HCEC 1CT (cell line): Measurements from ENCODE around the gene MVP.

Source experiments
- DNase-seq: peaks from one replicate; pipeline ENCODE4 v3.0.0-alpha.2; 2017

Gene MVP

GRCh38 chr16:29804455-29805231 is 15.6 kb upstream of the MVP start:
- DNase-seq, result peak; percentile 55

DNA sequence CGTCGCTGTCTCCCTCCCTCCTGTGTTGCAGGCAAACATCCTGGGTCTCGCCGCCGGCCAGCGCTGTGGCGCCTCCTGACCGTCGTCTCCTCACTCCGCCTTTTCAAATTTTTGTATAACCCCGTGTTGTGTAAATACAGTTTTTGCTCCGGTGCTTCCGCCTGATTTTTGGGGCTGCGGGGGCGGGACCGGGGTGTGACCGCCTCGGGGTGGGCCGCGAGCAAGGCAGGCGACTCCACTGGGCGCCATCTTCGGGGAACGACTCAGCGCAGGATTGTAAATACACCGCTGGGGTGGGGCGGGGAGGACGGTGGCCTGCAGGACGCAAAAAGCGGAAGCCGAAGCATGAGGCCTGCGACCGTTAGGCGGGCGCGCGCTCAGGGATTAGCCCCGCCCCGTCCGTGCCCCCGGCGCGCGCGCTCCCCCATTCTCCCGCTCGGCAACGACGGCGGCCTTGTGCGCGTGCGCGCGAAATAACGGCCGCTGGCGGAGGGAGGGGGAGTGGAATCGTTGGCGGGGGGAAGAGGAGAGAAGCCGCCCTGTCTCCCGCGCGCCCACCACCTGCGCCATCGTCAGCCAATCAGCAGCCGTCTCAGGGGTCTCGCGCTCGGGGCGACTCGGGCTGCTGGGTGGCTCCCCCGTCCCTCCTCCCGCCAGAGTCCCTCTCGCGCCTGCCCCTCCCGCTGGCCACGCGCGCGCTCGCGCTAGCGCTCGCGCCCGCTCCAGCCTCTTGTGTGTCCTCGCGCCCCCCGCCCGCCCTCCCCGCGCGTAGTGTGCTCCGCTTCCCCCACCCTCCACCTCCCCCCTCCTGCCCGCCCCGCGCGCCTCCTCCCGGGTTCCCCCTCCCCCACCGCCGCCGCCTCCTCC is 14.8 kb upstream of the MVP start:
- DNase-seq, result peak; percentile 97

GRCh38 chr16:29806099-29806579 is 14.1 kb upstream of the MVP start, which contains the start of gene MAZ:
Gene MAZ (plus strand): TSS chr16:29806529. CDS start chr16:29806702, 173 bp downstream.
- DNase-seq, result no peak

GRCh38 chr16:29806641-29807425 is 13.4 kb upstream of the MVP start:
- DNase-seq, result peak; percentile 57

DNA sequence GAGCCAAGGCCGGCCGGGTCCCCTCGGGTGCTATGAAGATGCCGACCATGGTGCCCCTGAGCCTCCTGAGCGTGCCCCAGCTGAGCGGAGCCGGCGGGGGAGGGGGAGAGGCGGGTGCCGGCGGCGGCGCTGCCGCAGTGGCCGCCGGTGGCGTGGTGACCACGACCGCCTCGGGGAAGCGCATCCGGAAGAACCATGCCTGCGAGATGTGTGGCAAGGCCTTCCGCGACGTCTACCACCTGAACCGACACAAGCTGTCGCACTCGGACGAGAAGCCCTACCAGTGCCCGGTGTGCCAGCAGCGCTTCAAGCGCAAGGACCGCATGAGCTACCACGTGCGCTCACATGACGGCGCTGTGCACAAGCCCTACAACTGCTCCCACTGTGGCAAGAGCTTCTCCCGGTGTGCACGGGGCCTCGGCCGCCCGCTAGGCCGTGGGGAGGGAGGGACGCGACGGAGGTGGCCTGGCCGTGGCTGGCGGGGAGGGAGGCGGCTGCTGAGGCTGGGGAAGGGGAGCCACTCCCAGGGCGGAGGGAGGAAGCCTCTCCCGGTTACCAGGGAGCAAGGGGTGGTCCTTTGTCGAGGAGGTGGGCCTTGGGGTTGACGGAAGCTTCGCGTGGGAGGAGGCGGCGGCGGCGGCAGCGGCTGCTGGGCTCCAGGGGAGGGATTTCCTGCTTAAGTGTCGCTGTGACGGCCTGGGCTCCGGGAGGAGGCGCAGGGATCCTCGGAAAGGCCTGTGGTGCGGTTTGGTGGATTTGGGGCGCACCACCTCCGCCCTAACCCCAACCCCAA is 12.6 kb upstream of the MVP start:
- DNase-seq, result peak; percentile 89

DNA sequence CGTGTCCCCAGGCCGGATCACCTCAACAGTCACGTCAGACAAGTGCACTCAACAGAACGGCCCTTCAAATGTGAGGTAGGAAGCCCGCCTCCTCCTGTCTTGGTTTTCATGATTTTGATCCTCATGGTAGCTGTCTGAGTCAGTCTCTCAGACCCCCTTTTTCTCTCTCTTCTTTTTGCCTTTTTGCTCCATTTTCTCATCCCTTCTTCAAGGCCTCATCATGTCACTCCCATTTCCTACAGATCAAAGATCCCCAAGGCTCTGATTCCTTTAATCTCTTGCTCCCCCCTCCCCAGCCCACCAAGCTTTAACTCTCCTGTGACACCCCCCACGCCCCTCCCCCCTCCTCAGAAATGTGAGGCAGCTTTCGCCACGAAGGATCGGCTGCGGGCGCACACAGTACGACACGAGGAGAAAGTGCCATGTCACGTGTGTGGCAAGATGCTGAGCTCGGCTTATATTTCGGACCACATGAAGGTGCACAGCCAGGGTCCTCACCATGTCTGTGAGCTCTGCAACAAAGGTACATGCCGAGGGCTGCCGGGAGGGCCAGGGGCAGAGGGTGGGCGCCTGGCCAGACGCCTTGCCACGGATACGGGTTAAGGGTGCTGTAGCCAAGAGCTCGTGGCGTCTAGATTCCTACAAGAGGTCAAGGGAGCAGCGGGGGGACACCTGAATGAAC is 11.9 kb upstream of the MVP start:
- DNase-seq, result no peak

- no peak for DNase-seq
These were observed 11.1 kb upstream of the MVP start for GRCh38 chr16:29809031-29809747.

- DNase-seq, result no peak
These were observed 10.2 kb upstream of the MVP start for GRCh38 chr16:29809850-29810698.

- DNase-seq, result no peak
These were observed 9.5 kb upstream of the MVP start for GRCh38 chr16:29810699-29811169.

- peak; percentile 95 for DNase-seq
These were observed 8.9 kb upstream of the MVP start for GRCh38 chr16:29811170-29811895.

GRCh38 chr16:29811896-29812665 is 8.2 kb upstream of the MVP start, which contains the start of gene PRRT2:
Gene PRRT2 (plus strand): TSS chr16:29812193. CDS start chr16:29813055, 862 bp downstream.
- DNase-seq, result no peak

- DNase-seq, result no peak
These were observed 7.3 kb upstream of the MVP start for GRCh38 chr16:29812754-29813643.

DNA sequence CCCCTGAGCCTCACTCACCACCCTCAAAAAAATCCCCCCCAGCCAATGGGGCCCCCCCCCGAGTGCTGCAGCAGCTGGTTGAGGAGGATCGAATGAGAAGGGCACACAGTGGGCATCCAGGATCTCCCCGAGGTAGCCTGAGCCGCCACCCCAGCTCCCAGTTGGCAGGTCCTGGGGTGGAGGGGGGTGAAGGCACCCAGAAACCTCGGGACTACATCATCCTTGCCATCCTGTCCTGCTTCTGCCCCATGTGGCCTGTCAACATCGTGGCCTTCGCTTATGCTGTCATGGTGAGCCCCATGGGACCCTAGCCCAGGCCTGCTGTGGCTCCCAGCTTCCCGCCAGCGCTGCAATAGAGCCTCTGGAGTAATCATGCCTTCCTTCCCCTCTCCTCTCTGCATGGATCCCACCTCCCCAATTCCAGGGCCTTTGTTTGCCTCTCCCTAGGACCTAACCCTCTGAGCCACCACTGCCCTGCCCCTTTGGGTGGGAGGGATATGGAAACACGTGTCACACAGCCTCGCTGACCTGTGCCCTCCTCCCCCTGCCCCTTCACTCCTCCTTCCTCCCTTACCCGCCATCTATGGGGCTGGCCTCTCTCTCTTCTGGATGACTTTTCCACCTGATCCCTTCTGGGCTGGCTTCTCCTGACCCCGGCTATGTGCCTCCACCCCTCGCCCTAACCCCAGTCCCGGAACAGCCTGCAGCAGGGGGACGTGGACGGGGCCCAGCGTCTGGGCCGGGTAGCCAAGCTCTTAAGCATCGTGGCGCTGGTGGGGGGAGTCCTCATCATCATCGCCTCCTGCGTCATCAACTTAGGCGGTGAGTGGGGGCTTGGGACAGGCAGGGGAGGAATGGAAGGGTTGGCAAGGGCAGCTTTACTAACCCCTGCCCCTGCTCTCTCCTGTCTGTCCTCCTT is 6.4 kb upstream of the MVP start:
- no peak for DNase-seq

DNA sequence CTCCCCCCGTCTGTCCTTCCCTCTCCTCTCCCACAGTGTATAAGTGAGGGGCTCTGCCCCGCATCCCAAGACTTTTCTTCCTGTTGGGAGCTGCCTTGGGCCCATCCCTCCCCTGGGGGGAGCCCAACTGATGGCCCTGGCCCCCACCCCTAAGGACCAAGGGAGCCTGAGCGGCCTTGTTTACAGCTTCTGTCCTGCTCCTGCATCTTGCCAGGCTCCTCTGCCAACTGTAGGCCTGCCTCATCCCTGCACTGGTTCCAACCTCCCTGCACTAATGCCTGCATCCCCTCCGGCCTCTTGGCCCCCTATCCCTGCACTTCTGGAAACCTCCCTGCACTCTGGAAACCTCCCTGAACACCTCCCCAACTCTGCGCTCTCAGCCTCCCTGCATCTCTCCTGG is 5.7 kb upstream of the MVP start:
- no peak for DNase-seq

- DNase-seq, result no peak
These were observed 5.1 kb upstream of the MVP start for GRCh38 chr16:29815032-29815721.
